WTC11 (cell line): ENCODE measurements around the gene ADGRG7.

ENCODE experiments used
- E2F1 ChIP-seq: sonication (generic); formaldehyde crosslinking; IDR thresholded peaks from 2 replicates; pipeline ENCODE4 v1.8.0; 2022; ENCODE audit warnings: mild to moderate bottlenecking, missing genetic modification reagents
- ZNF671 ChIP-seq: fragments of 250-450 bp; sonication (Bioruptor Pico); IDR thresholded peaks from 2 replicates; pipeline ENCODE4 v1.8.0; 2021; ENCODE audit warnings: mild to moderate bottlenecking

DNA sequence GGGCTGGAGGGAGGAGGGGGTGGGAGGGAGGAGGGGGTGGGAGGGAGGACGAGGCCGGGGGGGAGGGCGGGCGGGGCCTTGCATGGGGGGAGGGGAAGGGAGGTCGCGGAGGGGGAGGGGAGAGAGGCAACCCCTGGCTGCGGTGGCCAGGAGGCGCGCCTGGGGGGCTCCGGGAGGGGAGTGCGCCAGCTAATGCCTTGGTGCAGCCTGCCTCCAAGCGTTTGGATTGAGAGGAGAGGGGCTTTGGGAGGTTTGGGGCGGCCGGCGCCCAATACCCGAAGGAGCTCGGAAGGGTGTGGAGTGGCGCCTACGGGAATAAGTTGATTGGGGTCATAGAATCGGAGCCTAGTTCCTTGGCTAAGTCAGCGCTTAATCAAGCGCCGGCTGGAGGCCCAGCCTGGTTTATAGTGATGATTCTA, 100.5 kb downstream of the ADGRG7 start:
- TF ChIP-seq ZNF671 (CRISPR knock-in tag) (no peak), E2F1 (no peak)
